ENCODE measurements around the gene TNKS1BP1. TPM values are rescaled to one million over a fixed set of nuclear protein-coding genes. Genes with fewer than 3 reads are reported as not detected.

TNKS1BP1 gene
- total RNA-seq, 1 experiment from 2014 or later: 127 TPM

DNA sequence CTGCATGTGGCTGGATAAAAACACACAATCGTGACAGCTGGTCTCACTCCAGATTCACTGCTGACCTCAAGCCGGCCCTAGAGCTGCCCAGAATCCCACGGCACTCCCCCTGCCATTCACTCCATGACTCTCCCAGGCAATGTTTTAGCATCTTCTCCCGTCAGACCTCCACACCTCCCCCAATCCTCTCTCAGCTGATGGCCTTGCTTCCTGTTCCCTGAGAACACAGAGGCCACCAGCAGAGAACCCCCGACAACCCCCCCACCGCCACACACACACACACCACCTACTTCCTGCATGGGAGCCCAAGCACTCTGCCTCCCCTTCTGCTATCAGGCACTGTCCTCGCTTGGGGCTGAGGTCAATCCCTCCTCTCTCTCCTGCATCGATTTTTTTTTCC is 9.3 kb downstream of the TNKS1BP1 start:
- ChIA-PET CTCF (no interaction called here), POLR2A (interaction anchor here (0.6 to 1.6 kb wide), 2 partner anchors 9 to 26 kb away, joined by 4 to 11 read pairs; partner anchors contain the start of gene TNKS1BP1)
- no peaks in the 10 kb centered on the region for H3K27me3 Mint-ChIP-seq (ENCODE audit: low read depth)
- H3K4me3 Mint-ChIP-seq: no peak overlapping the region
- no peaks in the 10 kb centered on the region for H3K9me3 Mint-ChIP-seq
- peaks cover 12% of the 10 kb centered on the region for H3K36me3 Mint-ChIP-seq
- TF ChIP-seq ZNF317 (CRISPR knock-in tag; IDR thresholded peaks at IDR 0.05; ENCODE audit: borderline replicate concordance, low read depth) (no peak), NR2C2 (CRISPR knock-in tag; IDR thresholded peaks at IDR 0.05) (no peak), MYBL2 (CRISPR knock-in tag; IDR thresholded peaks at IDR 0.05) (no peak)
- TF ChIP-seq, protein P1, sequence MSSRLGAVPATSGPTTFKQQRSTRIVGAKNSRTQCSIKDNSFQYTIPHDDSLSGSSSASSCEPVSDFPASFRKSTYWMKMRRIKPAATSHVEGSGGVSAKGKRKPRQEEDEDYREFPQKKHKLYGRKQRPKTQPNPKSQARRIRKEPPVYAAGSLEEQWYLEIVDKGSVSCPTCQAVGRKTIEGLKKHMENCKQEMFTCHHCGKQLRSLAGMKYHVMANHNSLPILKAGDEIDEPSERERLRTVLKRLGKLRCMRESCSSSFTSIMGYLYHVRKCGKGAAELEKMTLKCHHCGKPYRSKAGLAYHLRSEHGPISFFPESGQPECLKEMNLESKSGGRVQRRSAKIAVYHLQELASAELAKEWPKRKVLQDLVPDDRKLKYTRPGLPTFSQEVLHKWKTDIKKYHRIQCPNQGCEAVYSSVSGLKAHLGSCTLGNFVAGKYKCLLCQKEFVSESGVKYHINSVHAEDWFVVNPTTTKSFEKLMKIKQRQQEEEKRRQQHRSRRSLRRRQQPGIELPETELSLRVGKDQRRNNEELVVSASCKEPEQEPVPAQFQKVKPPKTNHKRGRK (CRISPR knock-in tag; IDR thresholded peaks at IDR 0.05; ENCODE audit: borderline replicate concordance): no peak
- TF ChIP-seq, protein P2, sequence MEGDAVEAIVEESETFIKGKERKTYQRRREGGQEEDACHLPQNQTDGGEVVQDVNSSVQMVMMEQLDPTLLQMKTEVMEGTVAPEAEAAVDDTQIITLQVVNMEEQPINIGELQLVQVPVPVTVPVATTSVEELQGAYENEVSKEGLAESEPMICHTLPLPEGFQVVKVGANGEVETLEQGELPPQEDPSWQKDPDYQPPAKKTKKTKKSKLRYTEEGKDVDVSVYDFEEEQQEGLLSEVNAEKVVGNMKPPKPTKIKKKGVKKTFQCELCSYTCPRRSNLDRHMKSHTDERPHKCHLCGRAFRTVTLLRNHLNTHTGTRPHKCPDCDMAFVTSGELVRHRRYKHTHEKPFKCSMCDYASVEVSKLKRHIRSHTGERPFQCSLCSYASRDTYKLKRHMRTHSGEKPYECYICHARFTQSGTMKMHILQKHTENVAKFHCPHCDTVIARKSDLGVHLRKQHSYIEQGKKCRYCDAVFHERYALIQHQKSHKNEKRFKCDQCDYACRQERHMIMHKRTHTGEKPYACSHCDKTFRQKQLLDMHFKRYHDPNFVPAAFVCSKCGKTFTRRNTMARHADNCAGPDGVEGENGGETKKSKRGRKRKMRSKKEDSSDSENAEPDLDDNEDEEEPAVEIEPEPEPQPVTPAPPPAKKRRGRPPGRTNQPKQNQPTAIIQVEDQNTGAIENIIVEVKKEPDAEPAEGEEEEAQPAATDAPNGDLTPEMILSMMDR (IDR thresholded peaks at IDR 0.05): no peak
- TF ChIP-seq, protein P3, sequence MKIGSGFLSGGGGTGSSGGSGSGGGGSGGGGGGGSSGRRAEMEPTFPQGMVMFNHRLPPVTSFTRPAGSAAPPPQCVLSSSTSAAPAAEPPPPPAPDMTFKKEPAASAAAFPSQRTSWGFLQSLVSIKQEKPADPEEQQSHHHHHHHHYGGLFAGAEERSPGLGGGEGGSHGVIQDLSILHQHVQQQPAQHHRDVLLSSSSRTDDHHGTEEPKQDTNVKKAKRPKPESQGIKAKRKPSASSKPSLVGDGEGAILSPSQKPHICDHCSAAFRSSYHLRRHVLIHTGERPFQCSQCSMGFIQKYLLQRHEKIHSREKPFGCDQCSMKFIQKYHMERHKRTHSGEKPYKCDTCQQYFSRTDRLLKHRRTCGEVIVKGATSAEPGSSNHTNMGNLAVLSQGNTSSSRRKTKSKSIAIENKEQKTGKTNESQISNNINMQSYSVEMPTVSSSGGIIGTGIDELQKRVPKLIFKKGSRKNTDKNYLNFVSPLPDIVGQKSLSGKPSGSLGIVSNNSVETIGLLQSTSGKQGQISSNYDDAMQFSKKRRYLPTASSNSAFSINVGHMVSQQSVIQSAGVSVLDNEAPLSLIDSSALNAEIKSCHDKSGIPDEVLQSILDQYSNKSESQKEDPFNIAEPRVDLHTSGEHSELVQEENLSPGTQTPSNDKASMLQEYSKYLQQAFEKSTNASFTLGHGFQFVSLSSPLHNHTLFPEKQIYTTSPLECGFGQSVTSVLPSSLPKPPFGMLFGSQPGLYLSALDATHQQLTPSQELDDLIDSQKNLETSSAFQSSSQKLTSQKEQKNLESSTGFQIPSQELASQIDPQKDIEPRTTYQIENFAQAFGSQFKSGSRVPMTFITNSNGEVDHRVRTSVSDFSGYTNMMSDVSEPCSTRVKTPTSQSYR (CRISPR knock-in tag; IDR thresholded peaks at IDR 0.05): 0 out of 2 replicates have a peak, but pooled peaks have one; percentile 52
- no peak overlapping the region for H3K27ac Mint-ChIP-seq
- DNase-seq (ENCODE audit: low spot score) (peak; percentile 39), ATAC-seq (peak; percentile 3)
- peaks cover 21% of the 10 kb centered on the region for H3K4me1 Mint-ChIP-seq

DNA sequence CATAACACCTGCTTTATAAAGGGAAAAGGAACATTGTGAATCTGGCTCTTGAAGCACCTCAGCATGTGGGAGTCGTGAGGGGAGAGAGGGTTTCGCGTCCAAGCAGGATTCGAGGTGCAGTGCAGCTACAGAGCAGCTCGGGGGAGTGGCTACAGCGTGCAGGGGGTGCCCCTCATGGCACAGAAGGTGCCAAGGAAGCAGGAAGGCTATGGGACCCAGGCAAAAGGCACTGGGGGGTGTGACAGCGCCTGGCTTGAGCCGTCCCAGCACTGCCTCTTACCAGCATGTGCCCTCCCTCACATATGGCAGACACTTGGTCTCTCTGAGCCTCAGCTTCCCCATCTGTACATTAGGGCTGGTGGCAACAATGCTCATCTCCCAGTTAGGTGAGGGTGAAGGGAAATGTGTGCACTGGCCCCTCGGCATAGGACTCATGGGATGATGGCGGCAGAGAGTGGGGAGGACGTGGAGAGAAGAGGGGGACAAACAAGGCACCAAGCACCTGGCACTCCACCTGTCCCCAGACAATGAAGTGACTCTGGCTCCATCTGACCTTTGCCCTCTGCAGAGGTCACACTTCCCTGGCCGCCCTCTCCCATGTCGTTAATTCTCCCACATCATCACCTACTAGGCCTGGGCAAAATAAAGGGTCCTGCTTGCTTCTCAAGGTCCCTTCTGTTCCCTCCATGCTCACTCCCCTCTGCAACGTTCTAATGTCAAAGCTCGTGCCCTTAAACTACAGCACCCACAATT is 10.4 kb downstream of the TNKS1BP1 start:
- Mint-ChIP-seq H3K27ac (peak overlapping the region; percentile 43; the same call in 1 of the 2 replicates), H3K36me3 (peaks cover 20% of the 10 kb centered on the region), H3K4me3 (no peak overlapping the region), H3K27me3 (ENCODE audit: low read depth) (no peaks in the 10 kb centered on the region), H3K9me3 (no peaks in the 10 kb centered on the region), H3K4me1 (peaks cover 24% of the 10 kb centered on the region)
- POLR2A ChIA-PET: interaction anchor here (3.3 kb wide), 1 partner anchor 11 kb away, joined by 29 read pairs; the partner anchor contains the start of gene TNKS1BP1
- TF ChIP-seq, protein P4, sequence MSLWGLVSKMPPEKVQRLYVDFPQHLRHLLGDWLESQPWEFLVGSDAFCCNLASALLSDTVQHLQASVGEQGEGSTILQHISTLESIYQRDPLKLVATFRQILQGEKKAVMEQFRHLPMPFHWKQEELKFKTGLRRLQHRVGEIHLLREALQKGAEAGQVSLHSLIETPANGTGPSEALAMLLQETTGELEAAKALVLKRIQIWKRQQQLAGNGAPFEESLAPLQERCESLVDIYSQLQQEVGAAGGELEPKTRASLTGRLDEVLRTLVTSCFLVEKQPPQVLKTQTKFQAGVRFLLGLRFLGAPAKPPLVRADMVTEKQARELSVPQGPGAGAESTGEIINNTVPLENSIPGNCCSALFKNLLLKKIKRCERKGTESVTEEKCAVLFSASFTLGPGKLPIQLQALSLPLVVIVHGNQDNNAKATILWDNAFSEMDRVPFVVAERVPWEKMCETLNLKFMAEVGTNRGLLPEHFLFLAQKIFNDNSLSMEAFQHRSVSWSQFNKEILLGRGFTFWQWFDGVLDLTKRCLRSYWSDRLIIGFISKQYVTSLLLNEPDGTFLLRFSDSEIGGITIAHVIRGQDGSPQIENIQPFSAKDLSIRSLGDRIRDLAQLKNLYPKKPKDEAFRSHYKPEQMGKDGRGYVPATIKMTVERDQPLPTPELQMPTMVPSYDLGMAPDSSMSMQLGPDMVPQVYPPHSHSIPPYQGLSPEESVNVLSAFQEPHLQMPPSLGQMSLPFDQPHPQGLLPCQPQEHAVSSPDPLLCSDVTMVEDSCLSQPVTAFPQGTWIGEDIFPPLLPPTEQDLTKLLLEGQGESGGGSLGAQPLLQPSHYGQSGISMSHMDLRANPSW (CRISPR knock-in tag; conservative IDR thresholded peaks at IDR 0.05; ENCODE audit: low read depth): no peak
- TF ChIP-seq, protein P5, sequence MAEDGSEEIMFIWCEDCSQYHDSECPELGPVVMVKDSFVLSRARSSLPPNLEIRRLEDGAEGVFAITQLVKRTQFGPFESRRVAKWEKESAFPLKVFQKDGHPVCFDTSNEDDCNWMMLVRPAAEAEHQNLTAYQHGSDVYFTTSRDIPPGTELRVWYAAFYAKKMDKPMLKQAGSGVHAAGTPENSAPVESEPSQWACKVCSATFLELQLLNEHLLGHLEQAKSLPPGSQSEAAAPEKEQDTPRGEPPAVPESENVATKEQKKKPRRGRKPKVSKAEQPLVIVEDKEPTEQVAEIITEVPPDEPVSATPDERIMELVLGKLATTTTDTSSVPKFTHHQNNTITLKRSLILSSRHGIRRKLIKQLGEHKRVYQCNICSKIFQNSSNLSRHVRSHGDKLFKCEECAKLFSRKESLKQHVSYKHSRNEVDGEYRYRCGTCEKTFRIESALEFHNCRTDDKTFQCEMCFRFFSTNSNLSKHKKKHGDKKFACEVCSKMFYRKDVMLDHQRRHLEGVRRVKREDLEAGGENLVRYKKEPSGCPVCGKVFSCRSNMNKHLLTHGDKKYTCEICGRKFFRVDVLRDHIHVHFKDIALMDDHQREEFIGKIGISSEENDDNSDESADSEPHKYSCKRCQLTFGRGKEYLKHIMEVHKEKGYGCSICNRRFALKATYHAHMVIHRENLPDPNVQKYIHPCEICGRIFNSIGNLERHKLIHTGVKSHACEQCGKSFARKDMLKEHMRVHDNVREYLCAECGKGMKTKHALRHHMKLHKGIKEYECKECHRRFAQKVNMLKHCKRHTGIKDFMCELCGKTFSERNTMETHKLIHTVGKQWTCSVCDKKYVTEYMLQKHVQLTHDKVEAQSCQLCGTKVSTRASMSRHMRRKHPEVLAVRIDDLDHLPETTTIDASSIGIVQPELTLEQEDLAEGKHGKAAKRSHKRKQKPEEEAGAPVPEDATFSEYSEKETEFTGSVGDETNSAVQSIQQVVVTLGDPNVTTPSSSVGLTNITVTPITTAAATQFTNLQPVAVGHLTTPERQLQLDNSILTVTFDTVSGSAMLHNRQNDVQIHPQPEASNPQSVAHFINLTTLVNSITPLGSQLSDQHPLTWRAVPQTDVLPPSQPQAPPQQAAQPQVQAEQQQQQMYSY (CRISPR knock-in tag; IDR thresholded peaks at IDR 0.05): no peak
- no peak for TF ChIP-seq ZNF219 (CRISPR knock-in tag; IDR thresholded peaks at IDR 0.05; ENCODE audit: borderline replicate concordance)
- no peak for TF ChIP-seq RORB (CRISPR knock-in tag; IDR thresholded peaks at IDR 0.05)
- TF ChIP-seq ETV6 (CRISPR knock-in tag; IDR thresholded peaks at IDR 0.05): no peak
- TF ChIP-seq, protein P2 (IDR thresholded peaks at IDR 0.05): no peak
- no peak for TF ChIP-seq CBFB (CRISPR knock-in tag; IDR thresholded peaks at IDR 0.05; ENCODE audit: low read depth)
- no peak for TF ChIP-seq ZBTB21 (CRISPR knock-in tag; IDR thresholded peaks at IDR 0.05; ENCODE audit: borderline replicate concordance)
- no peak for TF ChIP-seq JAZF1 (CRISPR knock-in tag; IDR thresholded peaks at IDR 0.05)
- DNase-seq (ENCODE audit: low spot score) (no peak), ATAC-seq (no peak)
- CTCF ChIA-PET: no interaction called here

Data from WTC11 (cell line).